Activated CD8-positive, alpha-beta memory T cell treated with anti-CD3 and anti-CD28 coated beads for 1 hour (primary cell): Measurements from ENCODE around the gene GALNT10.
A peak's percentile ranks its signal among the peaks of the same experiment; 100 is the strongest.

ENCODE experiments used
- DNase-seq, 2 donors: peaks; one replicate each; pipeline ENCODE4 v3.0.0-alpha.2; 2020; ENCODE audit warnings: low read depth in 1 of 2; ENCODE audit errors: extremely low read depth in 1 of 2

The GALNT10 gene

GRCh38 chr5:154429341-154429740 is 238.8 kb downstream of the GALNT10 start:
- DNase-seq: no peak

GRCh38 chr5:154430466-154430865 is 239.9 kb downstream of the GALNT10 start:
- no peak for DNase-seq

- DNase-seq: no peak
Observed at GRCh38 chr5:154430961-154431630, 240.6 kb downstream of the GALNT10 start.

GRCh38 chr5:154435226-154435625 is 244.7 kb downstream of the GALNT10 start:
- no peak for DNase-seq

GRCh38 chr5:154437281-154437965 is 246.9 kb downstream of the GALNT10 start:
- no peak for DNase-seq

GRCh38 chr5:154440540-154440939 is 250.0 kb downstream of the GALNT10 start:
- DNase-seq: no peak

- no peak for DNase-seq
Observed at GRCh38 chr5:154442801-154443200, 252.3 kb downstream of the GALNT10 start.

- DNase-seq: peak in 1 of 2 donors; percentile 3
Observed at GRCh38 chr5:154444556-154445421, 254.3 kb downstream of the GALNT10 start.

- peak; percentile 81 to 91 for DNase-seq
Observed at GRCh38 chr5:154445422-154446194, 255.1 kb downstream of the GALNT10 start, which contains the start of gene SAP30L. Gene SAP30L, plus strand, starts transcription at chr5:154445997. Its CDS starts 608 bp downstream, at chr5:154446605.

GRCh38 chr5:154446195-154447088 is 255.9 kb downstream of the GALNT10 start:
- peak in 1 of 2 donors; percentile 14 for DNase-seq

- DNase-seq: no peak
Observed at GRCh38 chr5:154447089-154447725, 256.7 kb downstream of the GALNT10 start.

GRCh38 chr5:154449786-154450185 is 259.3 kb downstream of the GALNT10 start:
- DNase-seq: no peak

- no peak for DNase-seq
Observed at GRCh38 chr5:154451957-154452356, 261.4 kb downstream of the GALNT10 start.

- no peak for DNase-seq
Observed at GRCh38 chr5:154455585-154455984, 265.1 kb downstream of the GALNT10 start.

- DNase-seq: no peak
Observed at GRCh38 chr5:154456540-154456939, 266.0 kb downstream of the GALNT10 start.

- DNase-seq: no peak
Observed at GRCh38 chr5:154459015-154459414, 268.5 kb downstream of the GALNT10 start.

GRCh38 chr5:154460172-154460571 is 269.6 kb downstream of the GALNT10 start:
- no peak for DNase-seq

- no peak for DNase-seq
Observed at GRCh38 chr5:154461531-154461930, 271.0 kb downstream of the GALNT10 start.

GRCh38 chr5:154464438-154464837 is 273.9 kb downstream of the GALNT10 start:
- no peak for DNase-seq
